BLaER1 treated with 17β-estradiol and CSF1 and Interleukin-3, amounts not matched to agents 10 nM and 100 nM (cell line): Measurements from ENCODE around the gene FGD4.
"Not testable (repeated sequence)": the region's sequence is repeated elsewhere in the genome, so short reads cannot be mapped to it uniquely, and the experiment has no call there.

Source experiments
- H3K27ac ChIP-seq, 11 experiments: shearing (Covaris generic); formaldehyde crosslinking; 2 replicates each; pipeline ENCODE4 v1.8.1; 2022
- H3K27me3 ChIP-seq, 11 experiments: shearing (Covaris generic); formaldehyde crosslinking; 2 replicates each; pipeline ENCODE4 v1.8.1; 2022
- H3K36me3 ChIP-seq, 11 experiments: shearing (Covaris generic); formaldehyde crosslinking; 2 replicates each; pipeline ENCODE4 v1.8.1; 2022
- H3K4me1 ChIP-seq, 10 experiments: shearing (Covaris generic); formaldehyde crosslinking; 2 replicates each; pipeline ENCODE4 v1.8.1; 2022
- H3K4me2 ChIP-seq, 11 experiments: shearing (Covaris generic); formaldehyde crosslinking; 2 replicates each; pipeline ENCODE4 v1.8.1; 2022
- H3K4me3 ChIP-seq, 10 experiments: shearing (Covaris generic); formaldehyde crosslinking; 2 replicates each; pipeline ENCODE4 v1.8.1; 2022
- H3K9ac ChIP-seq, 11 experiments: shearing (Covaris generic); formaldehyde crosslinking; 2 replicates each; pipeline ENCODE4 v1.8.1; 2022
- H3K9me3 ChIP-seq, 11 experiments: shearing (Covaris generic); formaldehyde crosslinking; replicated peaks in 1 of 11; 2 replicates each; pipeline ENCODE4 v1.8.1; 2022
- H4K20me1 ChIP-seq, 11 experiments: shearing (Covaris generic); formaldehyde crosslinking; 2 replicates each; pipeline ENCODE4 v1.8.1; 2022
- Cebpa-rat ChIP-seq, 11 experiments: shearing (Covaris generic); IDR thresholded peaks; 2 replicates each; pipeline ENCODE4 v1.8.1; 2022

The FGD4 gene

DNA sequence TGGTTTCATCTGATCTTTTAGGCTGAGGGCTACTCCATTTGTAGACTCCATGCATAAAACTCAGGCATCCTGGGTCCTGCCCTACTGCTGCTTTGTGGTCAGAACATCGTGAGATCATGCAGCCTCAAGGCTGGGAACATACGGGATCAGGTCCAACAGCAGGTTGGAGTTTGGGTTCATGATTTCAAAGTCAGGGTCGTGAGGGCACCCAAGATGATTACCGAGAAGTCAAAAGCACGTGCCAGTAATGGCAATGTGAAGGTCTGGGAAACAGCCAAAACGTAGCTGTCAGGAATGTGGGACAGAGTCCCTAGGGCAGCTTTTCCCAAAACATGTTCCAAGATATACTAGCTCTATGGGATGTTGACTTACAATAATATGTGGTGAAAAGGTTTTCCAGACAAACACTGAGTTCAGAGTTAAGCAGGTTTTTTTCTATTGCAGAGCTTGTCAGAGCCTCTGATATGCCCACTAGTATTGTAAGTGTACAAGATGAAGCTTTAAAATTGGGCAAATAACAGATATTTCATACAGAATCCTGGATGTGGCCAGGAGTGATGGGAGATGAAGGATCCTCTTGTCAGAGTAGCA lies 149.4 kb downstream of the FGD4 start:
- Histone ChIP-seq H3K27me3 (no peaks in the 10 kb centered on the region), H3K9ac (peak overlapping the region in 9 of 11 experiments; percentile 6 to 50 (median 34); a peak in 9 of 22 replicates), H3K27ac (peak overlapping the region; percentile 33 to 69 (median 52); a peak in 21 of 22 replicates), H3K4me3 (peak overlapping the region in 4 of 10 experiments; percentile 1 to 22 (median 9); a peak in 3 of 20 replicates), H4K20me1 (peaks cover 0 to 62% (median 0%) of the 10 kb centered on the region in 11 experiments; a peak in 3 of 22 replicates), H3K4me2 (peak overlapping the region; percentile 65 to 86 (median 72)), H3K9me3 (peaks cover 0 to 10% (median 0%) of the 10 kb centered on the region in 11 experiments; a peak in 4 of 22 replicates), H3K36me3 (peaks cover 0 to 43% (median 0%) of the 10 kb centered on the region in 11 experiments; a peak in 4 of 22 replicates), H3K4me1 (peaks cover 25 to 62% (median 40%) of the 10 kb centered on the region in 10 experiments)
- TF ChIP-seq Cebpa-rat (IDR thresholded peaks at IDR 0.05): no peak

DNA sequence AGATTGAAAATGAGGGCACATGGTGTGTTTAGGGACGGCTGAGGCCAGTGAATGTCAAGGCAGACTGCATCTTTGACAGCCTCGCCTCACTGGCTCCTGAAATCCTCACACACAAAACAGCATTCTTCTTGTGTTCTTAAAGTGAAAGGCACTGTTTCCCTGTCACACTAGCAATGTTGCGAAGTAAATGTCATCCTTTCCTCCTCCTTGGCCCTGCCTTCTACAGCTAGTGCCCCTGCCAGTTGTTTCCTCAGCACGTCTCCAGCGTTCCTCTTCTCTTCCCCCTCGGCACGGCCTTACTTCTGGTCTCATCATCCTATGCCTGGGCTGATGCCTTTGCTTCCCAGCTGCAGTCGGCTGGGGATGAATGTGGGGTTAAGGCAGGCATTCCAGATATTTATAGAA lies 150.3 kb downstream of the FGD4 start:
- peaks cover 0 to 68% (median 0%) of the 10 kb centered on the region in 11 experiments; a peak in 3 of 22 replicates for H4K20me1 ChIP-seq
- peak overlapping the region; percentile 33 to 69 (median 52); a peak in 21 of 22 replicates for H3K27ac ChIP-seq
- H3K4me2 ChIP-seq: peak overlapping the region; percentile 65 to 86 (median 72)
- peak overlapping the region in 10 of 11 experiments; percentile 6 to 50 (median 34); a peak in 12 of 22 replicates for H3K9ac ChIP-seq
- peaks cover 0 to 10% (median 0%) of the 10 kb centered on the region in 11 experiments; a peak in 4 of 22 replicates for H3K9me3 ChIP-seq
- H3K27me3 ChIP-seq: no peaks in the 10 kb centered on the region
- peak overlapping the region in 4 of 10 experiments; percentile 1 to 22 (median 9); a peak in 3 of 20 replicates for H3K4me3 ChIP-seq
- peaks cover 25 to 57% (median 40%) of the 10 kb centered on the region in 10 experiments for H3K4me1 ChIP-seq
- peaks cover 0 to 41% (median 0%) of the 10 kb centered on the region in 11 experiments; a peak in 4 of 22 replicates for H3K36me3 ChIP-seq
- no peak for TF ChIP-seq Cebpa-rat (IDR thresholded peaks at IDR 0.05)

DNA sequence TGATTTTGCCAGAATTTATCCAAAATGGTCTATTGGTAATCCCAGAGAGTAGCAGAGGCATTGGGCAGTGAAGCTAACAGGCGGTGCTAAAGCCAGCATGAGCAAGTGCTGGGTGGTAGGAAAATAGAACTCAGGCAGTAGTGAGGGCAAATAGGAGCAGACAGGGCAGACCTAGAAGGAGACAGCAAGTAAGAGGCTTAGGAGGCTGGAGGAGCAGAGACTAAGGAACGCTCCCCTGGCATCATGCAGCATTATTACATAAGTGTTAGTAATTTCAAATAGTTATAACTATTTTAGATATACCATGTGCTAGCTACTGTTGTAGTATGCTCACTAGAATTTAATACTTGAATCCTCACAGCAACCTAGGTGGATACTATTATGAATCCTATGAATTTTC lies 151.7 kb downstream of the FGD4 start:
- peaks cover 0 to 61% (median 0%) of the 10 kb centered on the region in 11 experiments; a peak in 3 of 22 replicates for H4K20me1 ChIP-seq
- no peak for TF ChIP-seq Cebpa-rat (IDR thresholded peaks at IDR 0.05)

GRCh38 chr12:32558903-32559302 lies 159.5 kb downstream of the FGD4 start:
- Histone ChIP-seq H3K4me2 (peak overlapping the region in 3 of 11 experiments; percentile 6 to 42 (median 9); a peak in 2 of 22 replicates), H3K9ac (no peak overlapping the region), H3K4me3 (no peak overlapping the region), H3K4me1 (peaks cover 0 to 7% (median 0%) of the 10 kb centered on the region in 10 experiments; a peak in 4 of 20 replicates), H3K9me3 (peaks cover 10 to 54% (median 31%) of the 10 kb centered on the region in 11 experiments; a peak in 18 of 22 replicates), H3K27ac (peak overlapping the region in 7 of 11 experiments; percentile 19 to 46 (median 41); a peak in 10 of 22 replicates), H4K20me1 (peaks cover 0 to 12% (median 0%) of the 10 kb centered on the region in 11 experiments; a peak in 3 of 22 replicates), H3K36me3 (peaks cover 0 to 67% (median 0%) of the 10 kb centered on the region in 11 experiments; a peak in 5 of 22 replicates), H3K27me3 (no peaks in the 10 kb centered on the region)
- TF ChIP-seq Cebpa-rat (IDR thresholded peaks at IDR 0.05): no peak

More for the DNA sequence above, 151.7 kb downstream of the FGD4 start:
- H3K9ac ChIP-seq: no peak overlapping the region
- H3K27ac ChIP-seq: no peak overlapping the region
- no peaks in the 10 kb centered on the region for H3K27me3 ChIP-seq
- H3K36me3 ChIP-seq: peaks cover 0 to 51% (median 0%) of the 10 kb centered on the region in 11 experiments; a peak in 4 of 22 replicates
- no peak overlapping the region; a peak in 1 of 22 replicates for H3K4me2 ChIP-seq
- H3K9me3 ChIP-seq: peaks cover 0 to 10% (median 0%) of the 10 kb centered on the region in 11 experiments; a peak in 4 of 22 replicates
- no peak overlapping the region for H3K4me3 ChIP-seq
- H3K4me1 ChIP-seq: peaks cover 20 to 45% (median 30%) of the 10 kb centered on the region in 10 experiments

DNA sequence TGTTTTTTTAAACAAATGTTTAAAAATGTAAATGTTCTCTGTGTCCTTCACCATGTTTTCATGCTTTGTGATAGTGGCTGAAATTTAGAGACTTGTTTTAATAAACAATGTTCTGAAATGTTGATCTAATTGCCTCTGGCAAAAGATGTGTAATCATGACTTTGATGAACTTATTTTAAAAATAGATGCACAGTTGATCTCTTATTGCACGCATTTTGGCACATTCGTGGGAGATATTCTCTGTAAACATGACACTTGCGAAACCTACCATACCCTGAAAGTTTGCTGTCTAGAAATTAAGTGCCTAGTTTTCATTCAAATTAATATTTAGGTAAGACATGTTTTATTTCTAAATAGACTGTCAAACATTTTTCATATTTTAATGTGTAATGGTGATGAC lies 160.1 kb downstream of the FGD4 start:
- H3K4me2 ChIP-seq: peak overlapping the region in 1 of 11 experiments; percentile 6; a peak in 2 of 22 replicates

GRCh38 chr12:32560520-32560919 lies 161.2 kb downstream of the FGD4 start:
- Histone ChIP-seq H3K36me3 (peaks cover 0 to 71% (median 0%) of the 10 kb centered on the region in 11 experiments; a peak in 5 of 22 replicates), H4K20me1 (no peaks in the 10 kb centered on the region), H3K9ac (no peak overlapping the region), H3K27me3 (no peaks in the 10 kb centered on the region), H3K9me3 (peaks cover 10 to 58% (median 31%) of the 10 kb centered on the region in 11 experiments; a peak in 18 of 22 replicates), H3K4me2 (no peak overlapping the region), H3K27ac (0 out of 22 replicates have a peak overlapping the region, but pooled peaks of 1 of the 11 experiments have one; percentile 40), H3K4me1 (peaks cover 0 to 7% (median 0%) of the 10 kb centered on the region in 10 experiments; a peak in 4 of 20 replicates), H3K4me3 (no peak overlapping the region)
- TF ChIP-seq Cebpa-rat (IDR thresholded peaks at IDR 0.05): no peak

More for the DNA sequence above, 160.1 kb downstream of the FGD4 start:
- peaks cover 0 to 7% (median 0%) of the 10 kb centered on the region in 10 experiments; a peak in 4 of 20 replicates for H3K4me1 ChIP-seq
- no peaks in the 10 kb centered on the region for H3K27me3 ChIP-seq
- no peak overlapping the region for H3K9ac ChIP-seq
- no peak overlapping the region for H3K4me3 ChIP-seq
- H3K27ac ChIP-seq: peak overlapping the region in 6 of 11 experiments; percentile 26 to 46 (median 42); a peak in 9 of 22 replicates
- peaks cover 10 to 58% (median 31%) of the 10 kb centered on the region in 11 experiments; a peak in 18 of 22 replicates for H3K9me3 ChIP-seq
- H3K36me3 ChIP-seq: peaks cover 0 to 70% (median 0%) of the 10 kb centered on the region in 11 experiments; a peak in 5 of 22 replicates
- peaks cover 0 to 9% (median 0%) of the 10 kb centered on the region in 11 experiments; a peak in 2 of 22 replicates for H4K20me1 ChIP-seq
- TF ChIP-seq Cebpa-rat (IDR thresholded peaks at IDR 0.05): no peak

- no peaks in the 10 kb centered on the region for H3K27me3 ChIP-seq
- peaks cover 0 to 73% (median 0%) of the 10 kb centered on the region in 11 experiments; a peak in 6 of 22 replicates for H3K36me3 ChIP-seq
- H3K4me3 ChIP-seq: no peak overlapping the region
- peaks cover 0 to 7% (median 0%) of the 10 kb centered on the region in 10 experiments; a peak in 4 of 20 replicates for H3K4me1 ChIP-seq
- H3K9me3 ChIP-seq: peaks cover 10 to 58% (median 31%) of the 10 kb centered on the region in 11 experiments; a peak in 18 of 22 replicates
- peaks cover 0 to 11% (median 0%) of the 10 kb centered on the region in 11 experiments; a peak in 1 of 22 replicates for H4K20me1 ChIP-seq
- TF ChIP-seq Cebpa-rat (IDR thresholded peaks at IDR 0.05): no peak
- no peak overlapping the region for H3K4me2 ChIP-seq
- no peak overlapping the region for H3K9ac ChIP-seq
- H3K27ac ChIP-seq: no peak overlapping the region
These were observed 162.6 kb downstream of the FGD4 start for GRCh38 chr12:32561931-32562341.

GRCh38 chr12:32562413-32562812 lies 163.1 kb downstream of the FGD4 start:
- not testable (repeated sequence) for H3K4me2 ChIP-seq, H3K27ac ChIP-seq, H3K9ac ChIP-seq, H3K4me3 ChIP-seq, H3K27me3 ChIP-seq, H3K4me1 ChIP-seq
- peaks cover 0 to 11% (median 0%) of the 10 kb centered on the region in 11 experiments; a peak in 1 of 22 replicates for H4K20me1 ChIP-seq
- peaks cover 10 to 58% (median 31%) of the 10 kb centered on the region in 11 experiments; a peak in 18 of 22 replicates for H3K9me3 ChIP-seq
- H3K36me3 ChIP-seq: peaks cover 0 to 74% (median 0%) of the 10 kb centered on the region in 11 experiments; a peak in 6 of 22 replicates
